ENCODE data around the gene RBP5. TPM values are rescaled to one million over a fixed set of nuclear protein-coding genes. Genes with fewer than 3 reads are reported as not detected.

Gene RBP5
- 1.1 TPM for total RNA-seq
- long read RNA-seq, partial matches to known transcripts = 0 of 5 reads
- long read RNA-seq, other reads (novel, unspliced or antisense) = 4 of 5 reads

GRCh38 chr12:7128681-7129286 lies at the start of gene RBP5:
RBP5 (minus strand) TSS chr12:7128889; CDS start chr12:7128775, 114 bp downstream.
- intact Hi-C loops (cut with DNase I) = no loop called here
- Histone ChIP-seq H3K27ac (peak within 1 kb of the TSS; percentile 74), H3K27me3 (ENCODE audit: low read depth) (no peaks in the 10 kb centered on the region), H3K9me3 (no peaks in the 10 kb centered on the region), H3K4me3 (peak within 1 kb of the TSS; percentile 72), H3K36me3 (no peaks in the 10 kb centered on the region), H3K4me1 (peaks cover 17% of the 10 kb centered on the region)
- ATAC-seq (no peak), DNase-seq (no peak)
- TF ChIP-seq, protein P1, sequence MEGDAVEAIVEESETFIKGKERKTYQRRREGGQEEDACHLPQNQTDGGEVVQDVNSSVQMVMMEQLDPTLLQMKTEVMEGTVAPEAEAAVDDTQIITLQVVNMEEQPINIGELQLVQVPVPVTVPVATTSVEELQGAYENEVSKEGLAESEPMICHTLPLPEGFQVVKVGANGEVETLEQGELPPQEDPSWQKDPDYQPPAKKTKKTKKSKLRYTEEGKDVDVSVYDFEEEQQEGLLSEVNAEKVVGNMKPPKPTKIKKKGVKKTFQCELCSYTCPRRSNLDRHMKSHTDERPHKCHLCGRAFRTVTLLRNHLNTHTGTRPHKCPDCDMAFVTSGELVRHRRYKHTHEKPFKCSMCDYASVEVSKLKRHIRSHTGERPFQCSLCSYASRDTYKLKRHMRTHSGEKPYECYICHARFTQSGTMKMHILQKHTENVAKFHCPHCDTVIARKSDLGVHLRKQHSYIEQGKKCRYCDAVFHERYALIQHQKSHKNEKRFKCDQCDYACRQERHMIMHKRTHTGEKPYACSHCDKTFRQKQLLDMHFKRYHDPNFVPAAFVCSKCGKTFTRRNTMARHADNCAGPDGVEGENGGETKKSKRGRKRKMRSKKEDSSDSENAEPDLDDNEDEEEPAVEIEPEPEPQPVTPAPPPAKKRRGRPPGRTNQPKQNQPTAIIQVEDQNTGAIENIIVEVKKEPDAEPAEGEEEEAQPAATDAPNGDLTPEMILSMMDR (IDR thresholded peaks at IDR 0.05) = no peak

DNA sequence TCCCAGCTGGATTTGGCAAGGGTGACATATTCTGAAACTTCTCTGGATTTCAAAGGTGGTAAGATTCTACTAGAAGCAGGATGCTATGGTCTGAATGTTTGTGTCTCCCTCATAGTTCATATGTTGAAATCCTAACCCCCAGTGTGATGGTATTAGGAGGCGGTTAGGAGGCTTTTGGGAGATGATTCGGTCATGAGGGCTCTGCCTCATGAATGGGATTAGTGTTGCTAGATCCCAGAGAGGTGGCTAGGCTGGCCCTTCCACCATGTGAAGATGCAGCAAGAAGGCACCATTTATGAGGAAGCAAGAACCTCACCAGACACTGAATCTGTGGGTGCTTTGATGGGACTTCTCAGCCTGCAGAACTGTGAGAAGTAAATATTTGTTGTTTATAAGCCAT lies 49.8 kb upstream of the RBP5 start:
- Histone ChIP-seq H3K27me3 (ENCODE audit: low read depth) (no peaks in the 10 kb centered on the region), H3K4me3 (no peak overlapping the region), H3K9me3 (no peaks in the 10 kb centered on the region), H3K36me3 (no peaks in the 10 kb centered on the region), H3K27ac (no peak overlapping the region), H3K4me1 (no peaks in the 10 kb centered on the region)
- TF ChIP-seq, protein P1 (IDR thresholded peaks at IDR 0.05) = no peak
- intact Hi-C loops (cut with DNase I) = no loop called here
- no peak for DNase-seq
- no peak for ATAC-seq

DNA sequence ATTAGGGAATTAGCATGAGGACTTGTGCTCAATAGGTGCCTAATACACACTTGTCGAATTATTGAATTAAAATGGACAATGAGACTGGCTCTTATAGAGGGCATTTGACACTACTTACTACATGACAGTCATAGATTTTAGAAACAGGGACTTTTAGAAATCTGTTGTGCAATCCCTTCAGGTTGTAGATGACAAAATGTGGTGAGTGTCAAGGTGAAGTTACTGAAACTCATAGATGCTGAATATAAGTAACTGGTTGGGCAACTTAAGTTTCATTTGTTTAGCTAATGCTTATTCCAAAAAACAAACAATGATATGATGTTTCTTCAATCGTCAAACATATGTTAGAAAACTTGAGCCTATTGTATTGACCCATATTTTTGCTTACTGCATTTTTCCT lies 47.9 kb upstream of the RBP5 start:
- Histone ChIP-seq H3K27ac (no peak overlapping the region), H3K4me1 (no peaks in the 10 kb centered on the region), H3K27me3 (ENCODE audit: low read depth) (no peaks in the 10 kb centered on the region), H3K4me3 (no peak overlapping the region), H3K36me3 (no peaks in the 10 kb centered on the region), H3K9me3 (no peaks in the 10 kb centered on the region)
- DNase-seq = no peak
- no peak for ATAC-seq
- intact Hi-C loops (cut with DNase I) = no loop called here
- TF ChIP-seq, protein P1 (IDR thresholded peaks at IDR 0.05) = no peak

DNA sequence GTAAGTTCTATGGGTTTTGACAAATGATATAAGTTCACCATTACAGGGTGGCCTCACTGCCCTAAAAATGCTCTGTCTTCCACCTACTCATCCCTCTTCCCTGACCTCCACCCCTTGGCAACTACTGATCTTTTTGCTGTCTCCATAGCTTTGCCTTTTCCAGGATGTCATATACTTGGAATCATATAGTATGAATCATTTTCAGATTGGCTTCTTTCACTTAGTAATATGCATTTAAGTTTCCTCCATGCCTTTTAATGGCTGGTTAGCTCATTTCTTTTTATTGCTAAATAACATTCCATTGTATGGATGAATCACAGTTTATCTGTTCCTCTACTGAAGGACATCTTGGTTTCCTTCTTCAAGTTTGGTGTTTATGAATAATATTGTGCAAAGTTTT lies 46.8 kb upstream of the RBP5 start:
- no peaks in the 10 kb centered on the region for H3K27me3 ChIP-seq (ENCODE audit: low read depth)
- intact Hi-C loops (cut with DNase I) = no loop called here
- H3K4me1 ChIP-seq = no peaks in the 10 kb centered on the region
- ATAC-seq (no peak), DNase-seq (no peak)
- no peaks in the 10 kb centered on the region for H3K9me3 ChIP-seq
- no peak overlapping the region for H3K27ac ChIP-seq
- TF ChIP-seq, protein P1 (IDR thresholded peaks at IDR 0.05) = no peak
- no peak overlapping the region for H3K4me3 ChIP-seq
- no peaks in the 10 kb centered on the region for H3K36me3 ChIP-seq

- H3K27me3 ChIP-seq (ENCODE audit: low read depth) = no peaks in the 10 kb centered on the region
- intact Hi-C loops (cut with DNase I) = no loop called here
- TF ChIP-seq, protein P1 (IDR thresholded peaks at IDR 0.05) = no peak
- no peak overlapping the region for H3K4me3 ChIP-seq
- no peaks in the 10 kb centered on the region for H3K36me3 ChIP-seq
- no peaks in the 10 kb centered on the region for H3K9me3 ChIP-seq
- ATAC-seq (no peak), DNase-seq (no peak)
- H3K4me1 ChIP-seq = no peaks in the 10 kb centered on the region
- H3K27ac ChIP-seq = no peak overlapping the region
Measured at GRCh38 chr12:7171854-7172253, 43.2 kb upstream of the RBP5 start.
